HepG2 (cell line): ENCODE results near the gene PCSK6. TPM values are rescaled to one million over a fixed set of nuclear protein-coding genes. Genes with fewer than 3 reads are reported as not detected.
A peak's percentile ranks its signal among the peaks of the same experiment; 100 is the strongest.

Experiments used
- EP300 ChIP-seq, 3 experiments: sonication (generic) in 1 of 3; formaldehyde crosslinking in 1 of 3; IDR thresholded peaks; 2 replicates each; pipeline versions ENCODE4 v1.5.1 to v1.6.1; 2011 to 2020; ENCODE audit warnings: low read depth in 2 of 3, low read length in 2 of 3, borderline replicate concordance in 1 of 3, improper control_type of control experiment in 1 of 3, mild to moderate bottlenecking in 1 of 3, missing genetic modification reagents in 1 of 3, moderate library complexity in 1 of 3
- ETV5 ChIP-seq: IDR thresholded peaks from 2 replicates; pipeline ENCODE4 v1.6.1; 2018; ENCODE audit warnings: missing biosample characterization, missing genetic modification reagents, inconsistent platforms, borderline replicate concordance
- KDM1A ChIP-seq: IDR thresholded peaks from 2 replicates; pipeline ENCODE4 v1.6.1; 2016; ENCODE audit warnings: missing compliant biosample characterization
- NBN ChIP-seq: fragments of 450-650 bp; conservative IDR thresholded peaks from 2 replicates; pipeline ENCODE4 v1.6.1; 2017
- TBX3 ChIP-seq: fragments of 450-650 bp; IDR thresholded peaks from 2 replicates; pipeline ENCODE4 v1.6.1; 2017; ENCODE audit warnings: antibody characterized with exemption, mild to moderate bottlenecking, inconsistent platforms, borderline replicate concordance
- ZNF556 ChIP-seq: sonication (generic); formaldehyde crosslinking; IDR thresholded peaks from 2 replicates; pipeline ENCODE4 v1.4.0; 2020; ENCODE audit warnings: mild to moderate bottlenecking, missing genetic modification reagents, borderline replicate concordance
- polyA plus RNA-seq, 8 experiments: library from polyadenylated mRNA; depleted of rRNA in 3 of 8; stranded (reverse) in 7 of 8; unstranded in 1 of 8; fragments of >200 nt; fragmentation: Illumina TruSeq in 4 of 8; extraction: Trizol in 4 of 8; gene quantifications; 2 replicates each; pipeline versions ENCODE4 v1.2.1 to v1.2.3, GENCODE V29; 2011 to 2016; ENCODE audit warnings: low read depth in 4 of 8, missing spikeins in 1 of 8, mixed read lengths in 1 of 8; ENCODE audit not compliant: insufficient read depth in 1 of 8
- total RNA-seq, 5 experiments: library from RNA; depleted of rRNA; stranded (reverse); fragments of >200 nt; fragmentation: Illumina TruSeq; extraction: Trizol; gene quantifications; 2 replicates each; pipeline ENCODE4 v1.2.3, GENCODE V29; 2016; ENCODE audit warnings: low read depth in 1 of 5
- TF ChIP-seq, protein P1 (sequence below): sonication (generic); formaldehyde crosslinking; conservative IDR thresholded peaks from 2 replicates; pipeline ENCODE4 v1.4.0; 2020; ENCODE audit warnings: mild to moderate bottlenecking, missing genetic modification reagents, moderate library complexity
- TF ChIP-seq, protein P2 (sequence below): sonication (generic); formaldehyde crosslinking; IDR thresholded peaks from 2 replicates; pipeline ENCODE4 v1.8.0; 2022; ENCODE audit warnings: mild to moderate bottlenecking, missing genetic modification reagents, borderline replicate concordance
- TF ChIP-seq, protein P3 (sequence below): sonication (generic); formaldehyde crosslinking; IDR thresholded peaks from 2 replicates; pipeline ENCODE4 v1.4.0; 2020; ENCODE audit warnings: missing genetic modification reagents
- TF ChIP-seq, protein P4 (sequence below): sonication (generic); IDR thresholded peaks from 2 replicates; pipeline ENCODE4 v1.6.1; 2016; ENCODE audit warnings: low read depth, borderline replicate concordance
- TF ChIP-seq, protein P5 (sequence below): sonication (generic); formaldehyde crosslinking; IDR thresholded peaks from 2 replicates; pipeline ENCODE4 v1.4.0; 2020; ENCODE audit warnings: mild to moderate bottlenecking, missing genetic modification reagents, borderline replicate concordance
- TF ChIP-seq, protein P6 (sequence below): sonication (generic); formaldehyde crosslinking; conservative IDR thresholded peaks from 2 replicates; pipeline ENCODE4 v1.4.0; 2020; ENCODE audit warnings: missing genetic modification reagents

Gene PCSK6
- total and polyA plus RNA-seq, 2 of the 13 experiments (the other 11 are each of a cell fraction or from before 2014, with no cell fraction given) = 56.5 to 155 TPM

DNA sequence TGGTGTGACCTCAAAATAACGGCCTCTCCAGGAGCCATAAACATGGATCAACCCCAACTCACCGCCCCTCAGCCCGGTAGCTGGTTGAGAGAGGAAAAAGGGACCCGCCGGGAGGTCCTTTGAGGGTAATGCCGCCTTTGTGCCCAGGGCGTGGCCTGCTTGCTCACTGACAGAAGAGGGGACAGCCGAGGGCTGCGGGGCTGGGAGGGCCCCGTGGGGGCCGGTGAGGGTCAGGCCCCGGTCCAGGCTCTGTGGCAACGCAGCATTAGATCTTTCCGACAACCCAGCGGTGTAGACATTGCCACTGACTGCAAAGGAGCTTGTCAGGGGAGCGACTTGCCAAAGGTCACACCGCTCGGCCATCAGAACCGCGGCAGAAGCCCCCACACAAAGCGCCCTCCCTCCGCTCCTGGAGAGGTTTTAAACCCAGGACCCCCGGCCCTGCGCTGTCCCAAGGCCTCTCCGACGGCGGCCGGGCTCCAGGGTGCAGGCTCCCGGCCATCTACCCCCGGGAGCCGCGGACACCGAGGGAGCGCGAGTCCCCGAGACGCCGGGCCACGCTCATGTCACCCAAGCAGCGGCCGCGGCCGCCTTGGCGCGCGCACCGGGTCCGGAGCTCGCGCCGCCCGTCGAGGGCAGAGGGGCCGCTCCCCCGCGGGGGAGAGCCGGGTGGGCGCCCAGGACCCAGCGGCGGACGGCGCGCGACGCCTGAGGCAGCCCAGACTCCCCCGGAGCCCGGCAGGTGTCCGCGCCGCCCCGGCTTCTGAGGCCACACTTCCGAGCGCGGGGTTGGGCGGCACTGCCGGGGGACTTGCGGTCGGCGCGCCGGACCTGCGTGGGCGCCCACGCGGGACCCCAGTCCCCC, 975 bp downstream of the PCSK6 start (continued):
- TF ChIP-seq, protein P1, sequence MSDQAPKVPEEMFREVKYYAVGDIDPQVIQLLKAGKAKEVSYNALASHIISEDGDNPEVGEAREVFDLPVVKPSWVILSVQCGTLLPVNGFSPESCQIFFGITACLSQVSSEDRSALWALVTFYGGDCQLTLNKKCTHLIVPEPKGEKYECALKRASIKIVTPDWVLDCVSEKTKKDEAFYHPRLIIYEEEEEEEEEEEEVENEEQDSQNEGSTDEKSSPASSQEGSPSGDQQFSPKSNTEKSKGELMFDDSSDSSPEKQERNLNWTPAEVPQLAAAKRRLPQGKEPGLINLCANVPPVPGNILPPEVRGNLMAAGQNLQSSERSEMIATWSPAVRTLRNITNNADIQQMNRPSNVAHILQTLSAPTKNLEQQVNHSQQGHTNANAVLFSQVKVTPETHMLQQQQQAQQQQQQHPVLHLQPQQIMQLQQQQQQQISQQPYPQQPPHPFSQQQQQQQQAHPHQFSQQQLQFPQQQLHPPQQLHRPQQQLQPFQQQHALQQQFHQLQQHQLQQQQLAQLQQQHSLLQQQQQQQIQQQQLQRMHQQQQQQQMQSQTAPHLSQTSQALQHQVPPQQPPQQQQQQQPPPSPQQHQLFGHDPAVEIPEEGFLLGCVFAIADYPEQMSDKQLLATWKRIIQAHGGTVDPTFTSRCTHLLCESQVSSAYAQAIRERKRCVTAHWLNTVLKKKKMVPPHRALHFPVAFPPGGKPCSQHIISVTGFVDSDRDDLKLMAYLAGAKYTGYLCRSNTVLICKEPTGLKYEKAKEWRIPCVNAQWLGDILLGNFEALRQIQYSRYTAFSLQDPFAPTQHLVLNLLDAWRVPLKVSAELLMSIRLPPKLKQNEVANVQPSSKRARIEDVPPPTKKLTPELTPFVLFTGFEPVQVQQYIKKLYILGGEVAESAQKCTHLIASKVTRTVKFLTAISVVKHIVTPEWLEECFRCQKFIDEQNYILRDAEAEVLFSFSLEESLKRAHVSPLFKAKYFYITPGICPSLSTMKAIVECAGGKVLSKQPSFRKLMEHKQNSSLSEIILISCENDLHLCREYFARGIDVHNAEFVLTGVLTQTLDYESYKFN = peak; percentile 68
- TF ChIP-seq, protein P2, sequence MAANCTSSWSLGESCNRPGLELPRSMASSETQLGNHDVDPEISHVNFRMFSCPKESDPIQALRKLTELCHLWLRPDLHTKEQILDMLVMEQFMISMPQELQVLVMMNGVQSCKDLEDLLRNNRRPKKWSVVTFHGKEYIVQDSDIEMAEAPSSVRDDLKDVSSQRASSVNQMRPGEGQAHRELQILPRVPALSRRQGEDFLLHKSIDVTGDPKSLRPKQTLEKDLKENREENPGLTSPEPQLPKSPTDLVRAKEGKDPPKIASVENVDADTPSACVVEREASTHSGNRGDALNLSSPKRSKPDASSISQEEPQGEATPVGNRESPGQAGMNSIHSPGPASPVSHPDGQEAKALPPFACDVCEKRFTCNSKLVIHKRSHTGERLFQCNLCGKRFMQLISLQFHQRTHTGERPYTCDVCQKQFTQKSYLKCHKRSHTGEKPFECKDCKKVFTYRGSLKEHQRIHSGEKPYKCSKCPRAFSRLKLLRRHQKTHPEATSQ (CRISPR knock-in tag) = no peak
- TF ChIP-seq TBX3 = no peak
- TF ChIP-seq NBN = no peak
- TF ChIP-seq, protein P3, sequence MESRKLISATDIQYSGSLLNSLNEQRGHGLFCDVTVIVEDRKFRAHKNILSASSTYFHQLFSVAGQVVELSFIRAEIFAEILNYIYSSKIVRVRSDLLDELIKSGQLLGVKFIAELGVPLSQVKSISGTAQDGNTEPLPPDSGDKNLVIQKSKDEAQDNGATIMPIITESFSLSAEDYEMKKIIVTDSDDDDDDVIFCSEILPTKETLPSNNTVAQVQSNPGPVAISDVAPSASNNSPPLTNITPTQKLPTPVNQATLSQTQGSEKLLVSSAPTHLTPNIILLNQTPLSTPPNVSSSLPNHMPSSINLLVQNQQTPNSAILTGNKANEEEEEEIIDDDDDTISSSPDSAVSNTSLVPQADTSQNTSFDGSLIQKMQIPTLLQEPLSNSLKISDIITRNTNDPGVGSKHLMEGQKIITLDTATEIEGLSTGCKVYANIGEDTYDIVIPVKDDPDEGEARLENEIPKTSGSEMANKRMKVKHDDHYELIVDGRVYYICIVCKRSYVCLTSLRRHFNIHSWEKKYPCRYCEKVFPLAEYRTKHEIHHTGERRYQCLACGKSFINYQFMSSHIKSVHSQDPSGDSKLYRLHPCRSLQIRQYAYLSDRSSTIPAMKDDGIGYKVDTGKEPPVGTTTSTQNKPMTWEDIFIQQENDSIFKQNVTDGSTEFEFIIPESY (CRISPR knock-in tag) = no peak
- no peak for TF ChIP-seq ZNF556 (CRISPR knock-in tag)
- TF ChIP-seq, protein P4, sequence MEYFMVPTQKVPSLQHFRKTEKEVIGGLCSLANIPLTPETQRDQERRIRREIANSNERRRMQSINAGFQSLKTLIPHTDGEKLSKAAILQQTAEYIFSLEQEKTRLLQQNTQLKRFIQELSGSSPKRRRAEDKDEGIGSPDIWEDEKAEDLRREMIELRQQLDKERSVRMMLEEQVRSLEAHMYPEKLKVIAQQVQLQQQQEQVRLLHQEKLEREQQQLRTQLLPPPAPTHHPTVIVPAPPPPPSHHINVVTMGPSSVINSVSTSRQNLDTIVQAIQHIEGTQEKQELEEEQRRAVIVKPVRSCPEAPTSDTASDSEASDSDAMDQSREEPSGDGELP = peak; percentile 22; the same call in 1 of the 2 replicates
- TF ChIP-seq ETV5 (CRISPR knock-in tag) = peak; percentile 39; the same call in 1 of the 2 replicates
- peak in 1 of 2 experiments; percentile 71; a peak in 1 of 4 replicates for TF ChIP-seq EP300 (IDR thresholded peaks at IDR 0.05; ENCODE audit: low read depth in 2 of 2, low read length in 2 of 2)
- TF ChIP-seq EP300 (CRISPR knock-in tag; IDR thresholded peaks at IDR 0.05; ENCODE audit: borderline replicate concordance) = peak; percentile 74
- TF ChIP-seq, protein P5, sequence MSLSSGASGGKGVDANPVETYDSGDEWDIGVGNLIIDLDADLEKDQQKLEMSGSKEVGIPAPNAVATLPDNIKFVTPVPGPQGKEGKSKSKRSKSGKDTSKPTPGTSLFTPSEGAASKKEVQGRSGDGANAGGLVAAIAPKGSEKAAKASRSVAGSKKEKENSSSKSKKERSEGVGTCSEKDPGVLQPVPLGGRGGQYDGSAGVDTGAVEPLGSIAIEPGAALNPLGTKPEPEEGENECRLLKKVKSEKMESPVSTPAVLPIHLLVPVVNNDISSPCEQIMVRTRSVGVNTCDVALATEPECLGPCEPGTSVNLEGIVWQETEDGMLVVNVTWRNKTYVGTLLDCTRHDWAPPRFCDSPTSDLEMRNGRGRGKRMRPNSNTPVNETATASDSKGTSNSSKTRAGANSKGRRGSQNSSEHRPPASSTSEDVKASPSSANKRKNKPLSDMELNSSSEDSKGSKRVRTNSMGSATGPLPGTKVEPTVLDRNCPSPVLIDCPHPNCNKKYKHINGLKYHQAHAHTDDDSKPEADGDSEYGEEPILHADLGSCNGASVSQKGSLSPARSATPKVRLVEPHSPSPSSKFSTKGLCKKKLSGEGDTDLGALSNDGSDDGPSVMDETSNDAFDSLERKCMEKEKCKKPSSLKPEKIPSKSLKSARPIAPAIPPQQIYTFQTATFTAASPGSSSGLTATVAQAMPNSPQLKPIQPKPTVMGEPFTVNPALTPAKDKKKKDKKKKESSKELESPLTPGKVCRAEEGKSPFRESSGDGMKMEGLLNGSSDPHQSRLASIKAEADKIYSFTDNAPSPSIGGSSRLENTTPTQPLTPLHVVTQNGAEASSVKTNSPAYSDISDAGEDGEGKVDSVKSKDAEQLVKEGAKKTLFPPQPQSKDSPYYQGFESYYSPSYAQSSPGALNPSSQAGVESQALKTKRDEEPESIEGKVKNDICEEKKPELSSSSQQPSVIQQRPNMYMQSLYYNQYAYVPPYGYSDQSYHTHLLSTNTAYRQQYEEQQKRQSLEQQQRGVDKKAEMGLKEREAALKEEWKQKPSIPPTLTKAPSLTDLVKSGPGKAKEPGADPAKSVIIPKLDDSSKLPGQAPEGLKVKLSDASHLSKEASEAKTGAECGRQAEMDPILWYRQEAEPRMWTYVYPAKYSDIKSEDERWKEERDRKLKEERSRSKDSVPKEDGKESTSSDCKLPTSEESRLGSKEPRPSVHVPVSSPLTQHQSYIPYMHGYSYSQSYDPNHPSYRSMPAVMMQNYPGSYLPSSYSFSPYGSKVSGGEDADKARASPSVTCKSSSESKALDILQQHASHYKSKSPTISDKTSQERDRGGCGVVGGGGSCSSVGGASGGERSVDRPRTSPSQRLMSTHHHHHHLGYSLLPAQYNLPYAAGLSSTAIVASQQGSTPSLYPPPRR (CRISPR knock-in tag) = peak; percentile 67
- TF ChIP-seq, protein P6, sequence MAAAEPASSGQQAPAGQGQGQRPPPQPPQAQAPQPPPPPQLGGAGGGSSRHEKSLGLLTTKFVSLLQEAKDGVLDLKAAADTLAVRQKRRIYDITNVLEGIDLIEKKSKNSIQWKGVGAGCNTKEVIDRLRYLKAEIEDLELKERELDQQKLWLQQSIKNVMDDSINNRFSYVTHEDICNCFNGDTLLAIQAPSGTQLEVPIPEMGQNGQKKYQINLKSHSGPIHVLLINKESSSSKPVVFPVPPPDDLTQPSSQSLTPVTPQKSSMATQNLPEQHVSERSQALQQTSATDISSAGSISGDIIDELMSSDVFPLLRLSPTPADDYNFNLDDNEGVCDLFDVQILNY (CRISPR knock-in tag) = no peak
- peak; percentile 25; the same call in 1 of the 2 replicates for TF ChIP-seq KDM1A
